ENCODE data around the gene SGMS2. TPM values are rescaled to one million over a fixed set of nuclear protein-coding genes. Genes with fewer than 3 reads are reported as not detected.
A peak's percentile ranks its signal among the peaks of the same experiment; 100 is the strongest.

Gene SGMS2
- polyA plus RNA-seq, 3 donors, result 20.8 to 32.7 (median 23.0) TPM

GRCh38 chr4:107930821-107931774 is 106.4 kb downstream of the SGMS2 start, which contains the start of gene CYP2U1:
TSS of gene CYP2U1 (plus strand) at chr4:107931549. CDS start at chr4:107931644, 95 bp downstream.
- Mint-ChIP-seq H3K4me3 (peak within 1 kb of the TSS; percentile 91 to 95), H3K27ac (peak within 1 kb of the TSS in 5 of 7 donors; percentile 68 to 89 (median 75)), H3K4me1 (peaks cover 18% of the 10 kb centered on the region), H3K36me3 (no peaks in the 10 kb centered on the region), H3K27me3 (ENCODE audit: low read depth in 3 of 3) (peaks cover 0 to 15% (median 12%) of the 10 kb centered on the region in 3 donors), H3K9me3 (peaks cover 0 to 3% (median 0%) of the 10 kb centered on the region in 7 donors)
- Histone ChIP-seq H3K79me2 (ENCODE audit: insufficient read depth, low read length) (no peaks in the 10 kb centered on the region), H3K9ac (ENCODE audit: insufficient read depth, low read length, poor library complexity, severe bottlenecking) (peak within 1 kb of the TSS; percentile 69), H3K36me3 (replicated peaks in 1 of 2; ENCODE audit: control insufficient read depth in 1 of 2, insufficient read depth in 2 of 2, low read length in 2 of 2) (no peaks in the 10 kb centered on the region), H3K27ac (ENCODE audit: low read depth in 1 of 2, low read length in 2 of 2) (peak within 1 kb of the TSS in 1 of 2 donors; percentile 34), H3K27me3 (ENCODE audit: control insufficient read depth in 2 of 2, insufficient read depth in 2 of 2, low read length in 2 of 2) (peaks cover 5 to 11% of the 10 kb centered on the region in 2 donors), H3K4me1 (ENCODE audit: control insufficient read depth in 1 of 2, insufficient read depth in 2 of 2, low read length in 2 of 2) (peaks cover 15 to 16% of the 10 kb centered on the region in 2 donors), H3K4me2 (replicated peaks; ENCODE audit: extremely low read depth, low read length, poor library complexity, severe bottlenecking) (peak within 1 kb of the TSS; percentile 97), H4K20me1 (ENCODE audit: insufficient read depth, low read length) (no peaks in the 10 kb centered on the region), H3K9me3 (replicated peaks in 1 of 2; ENCODE audit: control insufficient read depth in 1 of 2, insufficient read depth in 1 of 2, low read length in 2 of 2) (no peaks in the 10 kb centered on the region), H2AFZ (ENCODE audit: insufficient read depth, low read depth, low read length, poor library complexity, severe bottlenecking) (peak within 1 kb of the TSS; percentile 99), H3K4me3 (replicated peaks in 1 of 3; ENCODE audit: low read depth in 2 of 3, low read length in 3 of 3) (peak within 1 kb of the TSS; percentile 59 to 84 (median 70))
- DNase-seq, result peak; percentile 73 to 76 (median 75)
- 3% methylated on average over 73 of the region's 78 CpGs for WGBS (ENCODE audit: insufficient coverage)
- intact Hi-C loops (cut with micrococcal nuclease), result loop anchor here in 1 of 2 donors (10.0 kb wide), 1 partner anchor 54 kb away; the partner anchor contains the start of gene HADH
- no peak for TF ChIP-seq CTCF (IDR thresholded peaks at IDR 0.05)

- H3K4me1 Mint-ChIP-seq, result peaks cover 19% of the 10 kb centered on the region
- Histone ChIP-seq H3K27ac (ENCODE audit: low read depth in 1 of 2, low read length in 2 of 2) (peak overlapping the region in 1 of 2 donors; percentile 34), H3K9me3 (replicated peaks in 1 of 2; ENCODE audit: control insufficient read depth in 1 of 2, insufficient read depth in 1 of 2, low read length in 2 of 2) (no peaks in the 10 kb centered on the region), H4K20me1 (ENCODE audit: insufficient read depth, low read length) (no peaks in the 10 kb centered on the region), H3K4me2 (replicated peaks; ENCODE audit: extremely low read depth, low read length, poor library complexity, severe bottlenecking) (peak overlapping the region; percentile 97), H3K79me2 (ENCODE audit: insufficient read depth, low read length) (no peaks in the 10 kb centered on the region), H3K4me3 (replicated peaks in 1 of 3; ENCODE audit: low read depth in 2 of 3, low read length in 3 of 3) (peak overlapping the region; percentile 59 to 84 (median 70)), H2AFZ (ENCODE audit: insufficient read depth, low read depth, low read length, poor library complexity, severe bottlenecking) (peak overlapping the region; percentile 99), H3K36me3 (replicated peaks in 1 of 2; ENCODE audit: control insufficient read depth in 1 of 2, insufficient read depth in 2 of 2, low read length in 2 of 2) (no peaks in the 10 kb centered on the region), H3K9ac (ENCODE audit: insufficient read depth, low read length, poor library complexity, severe bottlenecking) (peak overlapping the region; percentile 69), H3K4me1 (ENCODE audit: control insufficient read depth in 1 of 2, insufficient read depth in 2 of 2, low read length in 2 of 2) (peaks cover 16 to 19% of the 10 kb centered on the region in 2 donors), H3K27me3 (ENCODE audit: control insufficient read depth in 2 of 2, insufficient read depth in 2 of 2, low read length in 2 of 2) (peaks cover 5 to 11% of the 10 kb centered on the region in 2 donors)
- peak overlapping the region in 4 of 7 donors; percentile 52 to 73 (median 70) for H3K27ac Mint-ChIP-seq
- no peak for TF ChIP-seq CTCF (IDR thresholded peaks at IDR 0.05)
- peaks cover 0 to 15% (median 12%) of the 10 kb centered on the region in 3 donors for H3K27me3 Mint-ChIP-seq (ENCODE audit: low read depth in 3 of 3)
- intact Hi-C loops (cut with micrococcal nuclease), result loop anchor here in 1 of 2 donors (10.0 kb wide), 1 partner anchor 53 kb away; the partner anchor contains the start of gene HADH
- H3K9me3 Mint-ChIP-seq, result peaks cover 0 to 3% (median 0%) of the 10 kb centered on the region in 7 donors
- no peaks in the 10 kb centered on the region for H3K36me3 Mint-ChIP-seq
- peak in 1 of 3 donors; percentile 8 for DNase-seq
- H3K4me3 Mint-ChIP-seq, result peak overlapping the region; percentile 86 to 90
- WGBS (ENCODE audit: insufficient coverage), result 1% methylated on average over 45 of the region's 45 CpGs
Measured at GRCh38 chr4:107931775-107932321, 107.1 kb downstream of the SGMS2 start.

All from CD14-positive monocyte (primary cell).